Activated CD4-positive, alpha-beta T cell treated with anti-CD3 and anti-CD28 coated beads, Interleukin-2, amount 50 U/mL, for 4 hours (primary cell): Measurements from ENCODE around the gene KCNN3.
A peak's percentile ranks its signal among the peaks of the same experiment; 100 is the strongest.

Experiments used
- DNase-seq, 2 experiments: peaks; one replicate each; pipeline ENCODE4 v3.0.0-alpha.2; 2020

The KCNN3 gene

DNA sequence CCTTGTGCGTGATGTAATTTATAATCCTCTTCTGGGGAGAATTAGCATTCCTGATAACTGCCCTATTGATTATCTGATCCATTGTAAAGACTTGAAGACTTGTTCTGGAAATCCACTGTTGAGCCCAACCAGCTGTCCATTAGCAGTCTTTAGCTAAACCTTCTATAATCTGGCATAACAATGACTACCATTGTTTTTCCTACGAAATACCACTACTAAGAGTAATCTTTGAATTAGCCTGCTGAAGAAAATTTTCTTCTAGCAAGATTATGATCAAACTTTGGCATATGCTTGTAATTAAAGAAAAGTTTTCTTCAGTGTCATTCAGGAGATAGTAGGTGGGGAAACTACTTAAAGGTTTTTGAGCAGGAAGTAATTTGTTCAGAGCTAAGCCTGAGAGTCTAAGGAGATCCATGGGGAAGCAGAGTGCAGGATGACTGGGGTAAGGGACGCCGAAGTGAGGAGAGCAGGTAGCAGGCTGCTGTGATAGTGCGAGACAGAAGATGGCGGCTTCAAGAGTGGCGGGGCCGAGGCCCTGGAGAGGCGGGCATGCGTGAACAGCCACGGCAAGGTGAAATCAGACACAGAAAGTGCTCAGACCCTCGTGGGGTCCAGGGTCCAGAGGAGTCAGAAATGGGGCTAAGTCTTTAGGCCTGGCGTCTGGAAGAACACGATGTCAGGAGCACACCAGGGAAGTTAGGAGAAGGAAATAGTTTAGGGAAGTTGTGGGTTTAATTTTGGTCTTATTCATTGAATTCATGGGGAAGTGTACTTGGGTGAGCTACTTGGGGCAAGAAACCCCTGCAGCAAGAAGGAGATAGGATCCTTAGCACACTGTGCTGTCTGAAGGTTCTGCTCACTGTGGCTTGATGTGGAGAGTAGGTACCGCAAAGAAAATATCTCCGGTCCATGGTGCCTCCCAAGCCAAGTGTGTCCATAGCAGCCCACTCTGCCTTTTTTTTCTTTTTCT, 149.5 kb downstream of the KCNN3 start:
- no peak for DNase-seq

DNA sequence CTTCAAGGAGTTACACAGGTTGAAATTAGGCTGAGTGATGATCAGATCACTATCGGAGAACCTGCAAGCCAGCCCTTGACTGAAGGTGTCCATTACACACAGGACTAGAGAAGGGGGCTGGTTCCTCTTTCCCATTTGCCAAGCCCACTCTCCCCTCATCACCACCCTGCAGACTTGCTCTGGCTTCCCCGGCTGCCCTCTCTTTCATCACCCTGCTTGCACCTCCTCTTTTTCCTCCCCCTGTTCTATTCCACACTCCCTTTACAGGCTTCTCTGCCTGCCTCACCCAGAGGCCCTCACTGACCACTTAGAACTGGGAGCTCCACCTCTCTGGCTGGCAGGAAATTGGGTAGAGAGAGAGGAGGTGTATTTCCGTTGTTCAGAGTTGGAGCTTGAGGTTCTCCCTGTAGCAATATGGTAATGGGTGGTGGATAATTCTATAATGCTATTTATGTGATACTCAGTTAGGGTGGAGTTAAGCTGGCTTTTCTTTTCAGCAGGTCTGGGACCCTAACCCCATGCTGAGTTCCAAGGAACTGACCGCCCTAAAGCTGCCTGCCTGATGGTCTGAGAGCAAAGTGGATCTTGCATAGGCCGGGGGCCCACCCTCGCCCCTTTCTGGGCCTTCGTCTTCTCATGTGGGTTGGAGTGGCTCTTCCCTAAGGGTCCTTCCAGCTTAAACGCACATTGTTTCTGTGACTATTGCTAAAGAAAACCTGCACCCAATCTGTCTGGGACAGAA, 150.3 kb downstream of the KCNN3 start:
- no peak for DNase-seq

DNA sequence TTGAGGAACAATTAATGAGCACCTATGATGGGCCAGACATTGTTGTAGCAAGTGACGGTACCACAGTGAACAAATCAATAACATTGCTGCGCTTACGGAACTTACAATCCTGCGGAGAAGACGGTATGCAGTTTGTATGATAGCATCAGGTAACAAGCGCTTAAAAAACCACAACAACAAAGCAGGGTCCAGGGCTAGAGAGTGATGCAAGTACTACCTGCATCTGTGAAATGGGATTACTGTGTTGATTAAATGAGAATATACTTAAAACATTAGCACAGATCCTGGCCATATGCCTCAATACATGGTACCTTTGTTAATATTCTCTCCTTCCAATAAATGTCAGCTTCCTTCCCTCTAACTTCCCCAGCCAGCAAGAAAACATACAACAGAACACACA, 151.5 kb downstream of the KCNN3 start:
- DNase-seq, result no peak

DNA sequence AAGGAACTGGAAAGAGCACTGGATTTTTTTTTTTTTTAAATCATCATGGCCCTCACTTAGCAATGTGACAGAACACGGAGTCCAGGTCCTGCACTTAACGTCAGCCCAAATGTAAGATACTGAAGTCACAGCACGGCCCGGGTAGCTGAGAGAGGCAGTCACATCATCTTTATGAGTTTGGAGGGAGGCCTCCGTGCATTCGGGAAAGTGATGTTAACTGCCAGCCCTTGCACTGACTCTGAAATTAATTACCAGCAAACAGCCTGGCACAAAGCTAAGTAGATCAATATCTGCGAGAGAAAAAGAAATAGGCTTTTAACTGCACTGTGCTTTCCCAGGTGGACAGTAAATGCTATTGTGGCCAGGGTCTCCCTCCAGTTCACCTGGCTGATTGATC, 152.6 kb downstream of the KCNN3 start:
- no peak for DNase-seq

DNA sequence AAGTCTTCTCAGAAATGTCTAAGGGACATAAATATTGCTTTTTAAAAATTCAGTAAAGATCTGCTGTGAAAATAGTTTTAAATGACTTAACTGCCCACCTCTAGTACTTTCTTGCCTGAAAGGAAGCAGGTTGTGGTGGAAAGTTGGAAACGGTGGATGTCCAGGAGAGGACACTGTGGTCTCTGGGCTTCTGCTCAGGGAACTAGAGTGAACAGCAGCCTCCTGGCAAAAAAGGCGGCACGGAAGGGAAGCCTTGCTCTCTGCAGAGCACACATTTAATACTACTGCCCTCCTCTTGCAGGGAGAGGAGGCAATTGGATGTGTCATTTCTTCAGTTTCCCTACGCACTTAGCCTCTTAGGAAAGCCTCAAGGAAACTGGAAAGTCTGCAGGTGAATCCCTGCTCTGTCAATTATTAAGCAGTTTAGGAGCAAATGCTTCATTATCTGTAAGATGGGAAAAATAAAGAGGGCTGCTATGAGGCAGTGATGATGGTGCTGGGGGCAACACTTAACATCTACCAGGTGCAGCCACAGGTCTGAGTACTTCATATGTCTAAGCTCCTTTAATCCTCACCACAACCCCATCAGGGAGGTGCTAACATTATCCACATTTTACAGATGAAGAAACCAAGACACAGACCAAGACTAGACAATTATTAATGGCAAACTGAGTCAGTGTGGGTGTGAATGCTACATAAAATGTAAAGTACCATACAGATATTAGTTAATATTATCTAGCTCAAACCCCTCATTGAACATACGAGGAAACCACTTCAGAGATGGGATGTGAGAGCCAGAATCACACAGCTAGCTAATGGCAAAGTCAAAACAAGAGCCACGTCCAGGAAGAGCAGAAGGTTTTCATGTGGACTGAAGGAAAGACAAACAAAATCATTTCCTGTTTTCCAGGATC, 153.2 kb downstream of the KCNN3 start:
- DNase-seq, result no peak

DNA sequence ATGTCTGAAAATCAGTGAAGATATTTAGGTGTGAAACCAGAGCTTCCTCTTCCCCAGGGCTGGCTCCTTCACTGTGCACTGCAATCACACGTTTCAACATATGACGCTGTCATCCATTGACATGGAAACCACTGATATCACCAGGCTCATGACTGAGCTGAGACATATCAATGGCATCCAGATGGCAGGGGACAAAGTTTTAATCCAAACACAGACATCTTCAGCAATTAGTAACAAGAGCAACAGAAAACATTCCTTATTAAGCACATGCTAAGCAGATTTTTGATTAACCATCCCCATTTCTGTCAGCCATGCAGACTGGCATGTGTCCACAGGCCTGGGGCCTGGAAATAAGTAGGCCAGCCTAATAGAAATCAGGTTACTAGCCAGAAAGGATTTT, 154.1 kb downstream of the KCNN3 start:
- no peak for DNase-seq

DNA sequence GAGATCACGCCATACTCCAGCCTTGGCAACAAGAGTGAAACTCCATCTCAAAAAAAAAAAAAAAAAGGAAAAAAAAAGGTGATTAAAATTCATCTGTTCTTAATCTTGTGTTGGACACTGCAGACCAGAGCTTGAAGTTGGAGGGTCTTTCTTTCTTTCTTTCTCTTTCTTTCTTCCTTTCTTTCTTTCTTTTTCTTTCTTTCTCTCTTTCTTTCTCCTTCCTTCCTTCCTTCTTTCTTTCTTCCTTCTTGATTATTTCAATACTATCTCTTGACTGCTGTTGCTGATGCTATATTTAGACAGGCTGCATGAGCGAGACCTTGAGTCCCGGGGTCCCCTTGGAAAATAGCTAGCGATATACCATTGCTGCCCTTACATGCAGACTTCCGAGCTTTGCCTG, 154.7 kb downstream of the KCNN3 start:
- DNase-seq, result no peak

DNA sequence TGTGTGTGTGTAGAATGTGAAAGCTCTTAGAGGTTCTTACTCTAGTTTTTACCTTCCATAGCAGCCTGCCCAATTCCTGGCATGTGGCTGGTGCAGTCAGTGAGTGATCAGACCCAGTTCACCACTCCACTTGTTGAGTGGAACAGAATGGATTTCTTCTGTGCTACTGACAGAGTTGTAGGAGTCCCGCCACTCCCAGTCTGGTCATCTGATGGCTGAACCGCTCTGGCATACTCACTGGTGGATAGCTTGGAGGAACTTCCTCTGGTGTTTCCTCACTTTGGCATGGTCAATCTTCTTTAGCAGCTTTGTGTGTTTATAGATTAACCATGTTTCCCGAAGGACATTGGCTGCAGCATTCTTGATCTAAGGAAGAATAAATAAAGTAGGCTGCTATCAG, 155.4 kb downstream of the KCNN3 start:
- no peak for DNase-seq

DNA sequence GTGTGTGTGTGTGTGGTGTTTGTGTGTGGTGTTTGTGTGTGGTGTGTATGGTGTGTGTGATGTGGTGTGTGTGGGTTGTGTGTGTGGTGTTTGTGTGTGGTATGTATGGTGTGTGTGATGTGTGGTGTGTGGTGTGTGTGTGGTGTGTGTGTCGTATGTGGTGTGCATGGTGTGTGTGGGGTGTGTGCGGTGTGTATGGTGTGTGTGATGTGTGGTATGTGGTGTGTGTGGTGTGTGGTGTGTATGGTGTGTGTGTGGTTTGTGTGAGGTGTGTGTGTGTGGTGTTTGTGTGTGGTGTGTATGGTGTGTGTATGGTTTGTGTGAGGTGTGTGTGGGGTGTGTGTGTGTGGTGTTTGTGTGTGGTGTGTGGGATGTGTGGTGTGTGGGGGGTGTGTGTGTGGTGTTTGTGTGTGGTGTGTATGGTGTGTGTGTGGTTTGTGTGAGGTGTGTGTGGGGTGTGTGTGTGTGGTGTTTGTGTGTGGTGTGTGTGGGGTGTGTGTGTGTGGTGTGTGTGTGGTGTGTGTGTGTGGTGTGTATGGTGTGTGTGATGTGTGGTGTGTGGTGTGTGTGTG, 155.9 kb downstream of the KCNN3 start:
- no peak for DNase-seq

DNA sequence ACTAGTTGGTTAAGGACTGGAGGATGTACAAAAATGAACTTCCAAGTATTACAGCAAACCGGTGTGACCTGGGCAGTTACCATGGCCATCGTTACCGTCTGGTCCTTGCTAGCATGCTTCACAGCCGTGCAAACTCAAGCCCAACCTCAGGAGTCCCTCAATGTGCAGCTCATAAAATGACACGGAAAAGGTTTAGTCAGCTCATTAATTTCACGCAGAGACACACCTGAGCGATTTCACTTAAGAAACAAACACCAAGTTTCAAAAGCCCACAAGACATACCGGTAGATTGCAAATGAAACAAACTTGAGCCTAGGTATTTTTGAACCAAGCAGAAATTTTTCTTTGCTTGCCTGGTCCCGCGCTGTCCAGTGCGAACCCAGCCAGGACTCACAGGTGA, 157.1 kb downstream of the KCNN3 start:
- DNase-seq, result no peak

DNA sequence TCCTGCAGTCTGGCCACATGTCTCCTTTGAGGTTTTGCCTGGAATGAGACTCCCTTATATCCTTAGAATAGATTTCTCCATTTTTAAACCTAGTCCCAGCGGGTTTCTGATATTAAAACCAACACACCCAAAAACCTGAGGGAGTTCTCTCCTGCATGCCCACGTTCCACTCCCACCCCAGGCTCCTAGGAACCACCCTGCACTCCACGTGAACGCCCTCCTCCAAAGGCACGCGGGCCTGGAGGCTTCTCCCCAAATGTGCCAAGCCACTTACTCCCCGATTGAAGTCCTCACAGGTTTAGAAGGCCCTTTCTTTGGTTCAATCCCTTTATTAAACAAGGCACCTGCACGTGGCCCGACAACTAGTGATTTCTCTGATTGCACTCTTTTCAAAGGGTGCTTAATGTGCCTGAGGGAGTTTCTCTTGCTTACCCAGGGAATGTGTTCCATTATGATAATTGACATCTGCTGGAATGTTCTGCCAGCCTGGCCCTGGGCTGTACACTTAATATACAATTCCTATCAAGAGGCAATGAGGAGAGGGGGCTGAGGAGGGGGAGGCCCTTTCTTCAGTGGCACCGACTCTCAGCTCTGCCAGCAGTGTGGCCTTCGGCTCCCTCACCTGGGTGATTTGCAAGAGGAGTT, 157.8 kb downstream of the KCNN3 start:
- no peak for DNase-seq

DNA sequence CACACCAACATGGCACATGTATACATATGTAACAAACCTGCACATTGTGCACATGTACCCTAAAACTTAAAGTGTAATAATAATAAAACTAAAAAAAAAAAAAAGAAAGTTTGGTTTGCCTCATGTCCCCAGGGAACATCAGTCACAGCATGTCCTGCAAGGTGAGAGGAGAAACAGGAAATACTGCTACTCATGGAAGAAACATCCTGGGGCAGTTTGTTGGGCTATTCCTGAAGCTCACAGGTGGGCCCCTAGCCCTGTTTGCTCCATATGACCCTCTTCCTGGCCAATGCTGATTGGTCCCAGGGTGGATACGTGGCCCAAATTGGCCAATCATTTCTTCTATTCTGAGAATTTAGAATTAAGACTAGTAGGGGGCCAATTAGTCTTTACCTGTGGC, 158.7 kb downstream of the KCNN3 start:
- no peak for DNase-seq

DNA sequence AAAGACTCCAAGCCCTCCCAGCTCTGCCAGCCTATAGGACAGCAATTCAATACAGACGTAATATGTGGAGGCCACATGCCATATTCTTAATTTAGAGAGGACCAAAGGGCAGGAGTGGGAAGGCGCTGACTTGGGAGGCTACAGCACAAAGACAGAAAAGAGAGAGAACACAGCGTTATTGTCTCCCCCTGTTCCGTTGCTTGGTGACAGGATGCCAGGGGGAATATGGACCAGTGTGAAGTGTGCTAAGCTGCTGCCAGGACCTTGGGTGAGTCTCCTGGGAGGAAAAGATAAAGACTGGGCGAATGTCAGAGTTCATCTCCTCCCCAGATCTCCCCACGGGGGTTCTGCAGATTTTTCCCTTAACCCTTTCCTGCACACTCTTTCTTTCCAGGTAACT, 160.0 kb downstream of the KCNN3 start:
- DNase-seq, result no peak

DNA sequence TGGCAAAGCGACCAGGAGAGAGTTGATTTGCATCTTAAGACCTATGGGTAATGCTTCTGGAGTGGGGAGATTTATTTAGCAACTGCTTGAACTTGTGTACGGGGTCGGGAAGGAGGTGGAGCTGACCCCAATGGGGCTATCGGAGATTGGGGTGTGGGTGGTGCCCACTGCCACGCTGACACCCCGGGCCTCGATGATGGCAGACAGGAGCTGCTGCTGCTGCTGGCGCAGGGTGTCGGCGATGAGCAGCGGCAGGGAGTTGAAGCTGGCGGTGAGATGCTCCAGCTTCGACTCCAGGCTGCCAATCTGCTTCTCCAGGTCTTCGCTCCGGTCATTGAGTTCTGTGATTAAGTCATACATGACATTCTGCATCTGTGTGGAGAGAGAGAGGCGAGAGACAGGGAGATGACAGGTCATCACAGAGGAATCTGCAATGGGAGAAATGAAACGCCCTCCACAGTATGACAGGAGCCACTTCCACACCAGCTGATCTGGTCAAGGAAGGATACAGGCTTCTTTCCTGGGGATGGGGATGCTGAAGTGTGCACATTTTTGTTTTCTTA, 162.1 kb downstream of the KCNN3 start:
- no peak for DNase-seq

DNA sequence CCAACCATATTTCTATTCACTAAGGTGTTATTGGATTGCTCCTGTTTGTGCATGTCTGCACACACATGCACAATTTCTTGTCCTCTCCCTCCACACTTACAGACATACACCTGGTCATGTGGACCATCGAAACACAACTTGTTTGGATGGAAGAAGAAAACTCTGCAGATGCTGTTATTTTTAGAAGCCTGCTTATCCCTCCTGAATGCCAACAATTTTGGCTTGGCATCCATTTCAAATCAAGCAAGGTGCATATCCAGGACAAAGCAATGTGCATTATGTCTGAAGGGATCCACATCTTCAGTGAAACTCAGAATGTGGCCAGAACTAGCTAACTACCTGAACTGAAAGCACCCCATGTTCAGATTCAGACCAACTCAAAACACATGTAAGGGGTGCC, 163.2 kb downstream of the KCNN3 start:
- no peak for DNase-seq

DNA sequence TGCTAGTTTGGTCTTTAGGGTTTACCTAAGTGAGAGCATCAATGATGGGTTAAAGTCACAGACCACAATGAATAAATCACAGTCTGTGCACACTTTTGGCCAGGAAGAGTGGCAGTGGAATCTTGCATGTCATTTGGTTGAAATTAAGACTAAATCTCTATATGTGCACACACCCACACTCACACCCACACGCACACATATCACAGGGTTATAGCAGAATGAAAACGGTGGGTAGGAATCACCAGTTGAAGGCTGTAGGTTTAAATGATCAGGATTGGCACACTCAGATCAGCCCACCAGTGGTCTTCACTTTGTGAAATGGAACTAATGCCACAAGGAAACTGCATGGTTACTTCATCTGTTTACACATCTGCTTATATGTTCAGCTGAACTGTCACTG, 164.5 kb downstream of the KCNN3 start:
- peak; percentile 7 to 17 for DNase-seq

DNA sequence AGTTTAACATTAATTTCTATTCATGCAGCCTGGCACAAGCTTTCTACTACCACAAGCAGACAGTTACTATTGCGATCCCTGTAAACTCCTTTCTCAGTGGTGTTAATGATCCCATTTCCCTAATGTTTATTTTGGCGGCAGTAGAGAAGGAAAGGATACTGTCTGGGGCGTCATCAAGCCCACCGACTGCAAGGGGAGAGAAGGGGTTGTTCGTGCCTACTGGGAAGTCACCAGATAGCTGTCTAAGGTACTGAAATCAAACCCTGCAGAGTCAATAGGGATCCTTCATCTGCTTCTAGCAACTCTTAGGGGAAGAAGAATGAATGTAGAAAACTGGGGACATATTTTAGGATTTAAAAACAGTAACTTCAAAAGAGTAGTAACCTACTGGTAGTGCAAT, 166.9 kb downstream of the KCNN3 start:
- DNase-seq, result no peak

DNA sequence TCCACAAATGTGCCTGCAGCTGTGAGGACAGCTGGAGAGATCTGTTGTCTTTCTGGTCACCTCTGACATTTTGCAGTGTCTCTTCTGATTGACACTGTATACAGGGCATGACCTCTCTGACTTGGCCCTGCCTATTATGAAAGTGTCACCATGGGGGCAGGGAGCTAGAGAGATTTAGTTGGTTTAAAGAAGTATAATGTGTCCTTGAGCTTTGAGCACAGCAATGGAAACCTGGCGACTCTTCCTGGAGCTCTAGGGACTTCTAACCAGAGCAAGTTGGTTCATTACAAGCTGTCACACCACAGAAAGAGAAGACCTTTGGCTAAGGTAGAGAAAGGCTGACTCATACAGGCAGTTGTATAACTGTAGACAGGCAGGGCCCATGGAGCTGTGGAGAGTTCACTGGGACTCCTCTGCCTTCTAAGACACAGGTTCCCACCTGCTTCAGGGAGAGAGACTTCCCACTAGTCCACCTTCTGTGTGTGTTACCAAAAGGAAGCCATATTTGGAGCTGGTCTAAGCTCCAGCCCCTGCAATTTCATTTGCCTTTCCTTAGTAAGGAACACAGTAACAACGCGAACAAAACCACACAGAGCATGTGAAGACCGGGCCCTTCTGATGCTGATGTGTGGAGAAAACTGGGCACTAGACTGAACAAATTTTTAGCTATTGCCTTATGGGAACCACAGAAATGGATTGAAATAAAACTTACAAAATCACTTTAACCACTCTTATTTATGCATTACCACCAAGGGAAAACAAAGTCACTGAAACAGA, 171.6 kb downstream of the KCNN3 start:
- DNase-seq, result no peak

DNA sequence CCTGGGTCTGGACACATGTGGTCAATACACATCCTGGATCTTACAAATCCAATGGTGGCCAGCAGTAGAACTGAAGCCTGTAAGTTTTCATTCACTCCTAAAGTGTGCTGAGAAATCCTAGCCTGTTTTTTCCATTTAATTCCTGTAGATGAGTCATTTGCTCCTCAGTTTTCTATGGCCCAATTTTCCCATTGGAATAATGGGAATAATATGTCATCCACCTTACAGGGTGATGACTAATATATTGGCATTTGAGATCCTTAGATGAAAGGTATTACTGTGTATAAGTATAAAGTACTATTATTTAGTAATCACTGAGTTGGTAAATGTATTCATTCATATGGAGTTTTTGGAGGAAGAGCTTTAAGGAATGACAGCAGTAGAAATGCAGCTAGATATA, 172.4 kb downstream of the KCNN3 start:
- DNase-seq, result no peak

DNA sequence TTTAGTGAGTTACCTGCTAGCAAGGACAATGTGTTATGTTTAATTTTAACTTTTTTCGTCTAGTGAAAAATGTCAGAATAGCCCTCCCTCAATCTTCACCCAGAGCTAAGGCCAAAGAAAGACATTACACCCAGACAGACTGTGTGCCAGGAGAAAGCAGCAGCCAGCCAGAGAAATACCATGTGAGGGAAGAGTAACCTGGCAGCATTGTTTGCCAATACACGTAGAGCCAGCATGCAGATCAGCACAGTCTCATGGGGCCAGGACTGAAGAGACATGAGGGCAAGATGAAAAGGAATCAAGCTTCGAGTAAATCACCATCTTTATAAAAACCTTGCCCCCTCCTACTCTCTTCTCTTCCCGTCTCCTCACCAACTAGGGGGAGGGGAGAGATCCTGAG, 173.6 kb downstream of the KCNN3 start:
- DNase-seq, result no peak

DNA sequence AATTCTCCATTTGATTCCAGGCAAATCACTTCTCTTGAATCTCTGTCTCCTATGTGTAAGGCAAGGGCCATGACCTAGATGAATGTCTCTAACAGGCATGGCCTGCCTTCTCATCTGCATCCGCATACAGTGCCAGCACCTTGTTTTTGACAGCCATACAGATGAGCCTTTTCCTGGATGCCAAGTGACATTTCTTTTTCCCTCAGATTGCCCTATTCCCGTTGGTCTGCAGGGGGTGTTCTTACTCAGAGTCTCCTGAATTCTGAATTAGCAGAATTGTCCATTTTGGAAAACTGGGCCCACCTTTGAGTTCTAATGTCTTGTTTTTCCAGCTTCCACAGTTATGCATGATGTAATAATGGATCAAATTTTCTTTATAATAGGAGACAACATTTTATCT, 174.1 kb downstream of the KCNN3 start:
- DNase-seq, result no peak
